ENCODE results near the gene TNRC18.
"Not testable (repeated sequence)": the region's sequence is repeated elsewhere in the genome, so short reads cannot be mapped to it uniquely, and the experiment has no call there.

The TNRC18 gene

DNA sequence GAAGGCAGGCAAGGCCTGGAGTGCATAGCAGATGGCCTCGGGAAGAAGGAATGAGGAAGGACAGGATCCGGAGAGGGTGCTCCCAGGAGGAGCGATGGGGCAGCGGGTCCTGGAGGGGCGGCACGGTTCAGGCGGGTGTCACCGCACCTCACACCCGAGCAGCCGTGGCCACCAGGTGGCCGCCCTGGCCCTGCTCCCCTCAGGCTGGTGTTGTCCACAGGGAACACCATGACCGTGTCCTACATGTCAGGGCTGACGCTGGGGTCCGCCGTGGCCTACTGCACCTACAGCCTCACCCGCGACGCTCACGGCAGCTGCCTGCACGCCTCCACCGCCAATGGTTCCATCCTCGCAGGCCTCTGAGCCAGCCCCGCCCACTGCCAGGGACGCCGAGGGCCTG, 121.1 kb downstream of the TNRC18 start:
- no peak overlapping the region for H3K4me3 ChIP-seq (ENCODE audit: low read length in 2 of 2)
- no peaks in the 10 kb centered on the region for H3K4me1 ChIP-seq (ENCODE audit: control insufficient read depth, insufficient read depth, low read length)
- no peak overlapping the region for H3K9ac ChIP-seq (ENCODE audit: low read length in 2 of 2)
- peaks cover 0 to 7% of the 10 kb centered on the region in 2 donors for H3K27me3 ChIP-seq (ENCODE audit: control insufficient read depth in 1 of 2, insufficient read depth in 2 of 2, low read length in 2 of 2)
- H3K27ac ChIP-seq (ENCODE audit: low read length): no peak overlapping the region
- no peaks in the 10 kb centered on the region for H3K9me3 ChIP-seq (ENCODE audit: control insufficient read depth in 2 of 2, low read length in 2 of 2)
- H3K36me3 ChIP-seq (ENCODE audit: control insufficient read depth in 2 of 2, insufficient read depth in 2 of 2, low read length in 2 of 2): peaks cover 2 to 3% of the 10 kb centered on the region in 2 donors

DNA sequence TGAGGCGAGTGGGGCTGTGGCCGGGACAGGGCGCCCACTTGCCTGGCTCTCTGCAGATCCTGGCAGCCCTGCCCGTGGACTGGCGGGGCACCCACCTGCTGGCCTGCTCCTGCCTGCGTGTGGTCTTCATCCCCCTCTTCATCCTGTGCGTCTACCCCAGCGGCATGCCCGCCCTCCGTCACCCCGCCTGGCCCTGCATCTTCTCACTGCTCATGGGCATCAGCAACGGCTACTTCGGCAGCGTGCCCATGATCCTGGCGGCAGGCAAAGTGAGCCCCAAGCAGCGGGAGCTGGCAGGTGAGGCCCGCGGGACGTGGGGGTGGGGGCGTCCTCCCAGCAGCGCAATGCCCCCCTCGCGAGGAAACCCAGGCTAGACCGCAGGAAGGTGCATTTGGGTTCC, 123.3 kb downstream of the TNRC18 start:
- H3K9ac ChIP-seq (ENCODE audit: low read length in 2 of 2): no peak overlapping the region
- peaks cover 0 to 10% of the 10 kb centered on the region in 2 donors for H3K27me3 ChIP-seq (ENCODE audit: control insufficient read depth in 1 of 2, insufficient read depth in 2 of 2, low read length in 2 of 2)
- H3K27ac ChIP-seq (ENCODE audit: low read length): no peak overlapping the region
- H3K4me3 ChIP-seq (ENCODE audit: low read length in 2 of 2): no peak overlapping the region
- no peaks in the 10 kb centered on the region for H3K9me3 ChIP-seq (ENCODE audit: control insufficient read depth in 2 of 2, low read length in 2 of 2)
- no peaks in the 10 kb centered on the region for H3K36me3 ChIP-seq (ENCODE audit: control insufficient read depth in 2 of 2, insufficient read depth in 2 of 2, low read length in 2 of 2)
- H3K4me1 ChIP-seq (ENCODE audit: control insufficient read depth, insufficient read depth, low read length): no peaks in the 10 kb centered on the region

GRCh38 chr7:5296611-5297226, 126.9 kb downstream of the TNRC18 start:
- Histone ChIP-seq H3K27me3 (ENCODE audit: control insufficient read depth in 1 of 2, insufficient read depth in 2 of 2, low read length in 2 of 2) (peaks cover 2 to 10% of the 10 kb centered on the region in 2 donors), H3K4me3 (ENCODE audit: low read length in 2 of 2) (no peak overlapping the region), H3K9me3 (ENCODE audit: control insufficient read depth in 2 of 2, low read length in 2 of 2) (peaks cover 0 to 4% of the 10 kb centered on the region in 2 donors), H3K36me3 (ENCODE audit: control insufficient read depth in 2 of 2, insufficient read depth in 2 of 2, low read length in 2 of 2) (no peaks in the 10 kb centered on the region), H3K27ac (ENCODE audit: low read length) (no peak overlapping the region), H3K9ac (ENCODE audit: low read length in 2 of 2) (no peak overlapping the region), H3K4me1 (ENCODE audit: control insufficient read depth, insufficient read depth, low read length) (no peaks in the 10 kb centered on the region)

DNA sequence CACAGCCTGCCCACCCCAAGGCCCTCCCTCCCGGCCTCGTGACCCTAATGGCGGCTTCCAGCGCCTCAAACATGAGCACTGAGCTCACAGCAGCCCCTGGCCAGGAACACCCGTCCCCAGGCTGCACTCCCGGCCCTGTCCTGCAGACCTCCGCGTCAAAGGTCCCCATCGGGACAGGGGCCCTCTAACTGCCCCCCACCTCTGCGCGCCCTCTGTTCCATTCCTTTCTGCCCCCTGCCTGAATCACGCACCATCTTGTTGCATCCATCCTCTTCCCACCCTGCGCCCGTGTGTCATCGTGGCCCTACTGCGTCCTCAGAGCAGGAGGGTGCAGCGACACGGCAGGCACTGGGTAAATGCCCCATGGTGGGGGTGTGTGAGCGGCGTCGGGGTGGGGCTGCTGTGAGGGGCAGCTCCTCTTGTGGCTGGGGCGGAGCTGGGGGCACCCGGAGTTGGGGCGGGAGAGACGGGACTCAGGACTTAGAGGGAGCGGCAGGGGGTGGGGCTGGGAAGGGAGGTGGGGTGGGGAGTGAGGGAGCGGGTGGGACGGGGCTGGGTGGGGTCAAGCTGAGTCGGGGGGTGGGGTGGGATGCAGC, 127.5 kb downstream of the TNRC18 start:
- peaks cover 0 to 4% of the 10 kb centered on the region in 2 donors for H3K9me3 ChIP-seq (ENCODE audit: control insufficient read depth in 2 of 2, low read length in 2 of 2)
- no peaks in the 10 kb centered on the region for H3K4me1 ChIP-seq (ENCODE audit: control insufficient read depth, insufficient read depth, low read length)
- H3K27me3 ChIP-seq (ENCODE audit: control insufficient read depth in 1 of 2, insufficient read depth in 2 of 2, low read length in 2 of 2): peaks cover 2 to 10% of the 10 kb centered on the region in 2 donors
- H3K36me3 ChIP-seq (ENCODE audit: control insufficient read depth in 2 of 2, insufficient read depth in 2 of 2, low read length in 2 of 2): no peaks in the 10 kb centered on the region
- no peak overlapping the region for H3K4me3 ChIP-seq (ENCODE audit: low read length in 2 of 2)
- H3K9ac ChIP-seq (ENCODE audit: low read length in 2 of 2): no peak overlapping the region
- H3K27ac ChIP-seq (ENCODE audit: low read length): no peak overlapping the region

GRCh38 chr7:5295039-5296014, 128.3 kb downstream of the TNRC18 start:
- Histone ChIP-seq H3K27me3 (ENCODE audit: control insufficient read depth in 1 of 2, insufficient read depth in 2 of 2, low read length in 2 of 2) (peaks cover 2 to 10% of the 10 kb centered on the region in 2 donors), H3K9ac (ENCODE audit: low read length in 2 of 2) (no peak overlapping the region), H3K9me3 (ENCODE audit: control insufficient read depth in 2 of 2, low read length in 2 of 2) (peaks cover 0 to 4% of the 10 kb centered on the region in 2 donors), H3K4me3 (ENCODE audit: low read length in 2 of 2) (no peak overlapping the region), H3K4me1 (ENCODE audit: control insufficient read depth, insufficient read depth, low read length) (no peaks in the 10 kb centered on the region), H3K36me3 (ENCODE audit: control insufficient read depth in 2 of 2, insufficient read depth in 2 of 2, low read length in 2 of 2) (no peaks in the 10 kb centered on the region), H3K27ac (ENCODE audit: low read length) (no peak overlapping the region)

DNA sequence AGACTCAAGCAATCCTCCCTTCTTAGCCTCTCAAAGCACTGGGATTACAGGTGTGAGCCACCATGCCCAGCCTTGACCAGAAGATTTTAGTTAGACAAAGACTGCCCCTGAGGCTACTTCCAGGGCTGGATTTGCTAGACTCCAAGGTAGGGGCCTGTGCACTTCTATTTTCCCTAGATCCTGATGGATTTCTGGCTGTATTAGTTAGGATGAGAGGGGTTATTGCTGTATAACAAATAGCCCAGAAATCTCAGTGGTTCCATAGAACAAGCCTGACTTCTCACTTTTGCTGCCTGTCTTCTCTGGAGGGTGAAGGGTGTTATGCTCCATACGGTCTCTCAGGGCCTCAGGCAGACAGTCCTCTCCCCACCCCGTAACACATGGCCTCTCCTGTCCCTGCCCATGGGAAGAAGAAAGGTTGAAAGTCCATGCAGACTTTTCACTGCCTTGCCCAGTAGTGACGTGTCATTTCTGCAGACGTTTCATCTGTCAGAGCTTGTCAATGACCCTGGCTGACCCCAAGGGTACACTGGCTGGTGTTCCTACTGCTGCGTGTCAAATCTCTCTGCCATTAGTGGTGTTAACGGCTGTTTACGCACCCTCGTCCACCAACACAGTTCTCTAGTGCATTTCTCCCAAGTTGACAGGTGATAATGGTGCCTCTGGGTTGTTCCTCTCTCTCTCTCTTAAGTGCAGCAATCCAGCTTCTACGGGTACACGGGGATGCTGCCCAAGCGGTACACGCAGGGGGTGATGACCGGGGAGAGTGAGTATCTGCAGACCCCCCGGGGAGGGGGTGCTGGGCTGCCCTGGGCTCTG, 129.3 kb downstream of the TNRC18 start:
- H3K9ac ChIP-seq (ENCODE audit: low read length in 2 of 2): no peak overlapping the region
- H3K27me3 ChIP-seq (ENCODE audit: control insufficient read depth in 1 of 2, insufficient read depth in 2 of 2, low read length in 2 of 2): peaks cover 2 to 10% of the 10 kb centered on the region in 2 donors
- H3K9me3 ChIP-seq (ENCODE audit: control insufficient read depth in 2 of 2, low read length in 2 of 2): peaks cover 0 to 4% of the 10 kb centered on the region in 2 donors
- no peak overlapping the region for H3K27ac ChIP-seq (ENCODE audit: low read length)
- H3K4me3 ChIP-seq (ENCODE audit: low read length in 2 of 2): no peak overlapping the region
- H3K36me3 ChIP-seq (ENCODE audit: control insufficient read depth in 2 of 2, insufficient read depth in 2 of 2, low read length in 2 of 2): no peaks in the 10 kb centered on the region
- no peaks in the 10 kb centered on the region for H3K4me1 ChIP-seq (ENCODE audit: control insufficient read depth, insufficient read depth, low read length)

DNA sequence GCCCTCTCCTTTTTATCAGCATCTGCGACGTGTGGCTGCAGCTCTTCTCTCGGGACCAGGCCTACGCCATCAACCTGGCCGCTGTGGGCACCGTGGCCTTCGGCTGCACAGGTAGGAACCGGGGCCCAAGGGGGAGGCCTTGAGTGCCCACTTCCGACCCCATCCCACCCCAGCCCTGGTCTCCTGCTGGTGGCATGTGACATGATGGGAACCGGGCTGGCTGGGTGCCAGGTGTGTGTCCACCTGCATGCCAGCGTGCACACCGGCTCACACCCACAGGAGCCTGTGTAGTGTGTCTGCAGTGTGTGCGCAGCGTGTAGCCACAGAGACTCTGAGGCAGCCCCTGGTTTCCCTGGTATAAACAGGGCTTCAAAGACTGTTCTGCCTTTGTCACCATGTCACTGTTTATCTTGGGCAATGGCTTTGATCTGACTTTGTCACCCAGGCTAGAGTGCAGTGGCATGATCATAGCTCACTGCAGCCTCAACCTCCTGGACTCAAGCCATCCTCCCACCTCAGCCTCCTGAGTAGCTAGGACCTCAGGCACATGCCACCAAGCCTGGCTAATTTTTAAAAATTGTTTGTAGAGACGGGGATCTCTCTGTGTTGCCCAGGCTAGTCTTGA, 131.8 kb downstream of the TNRC18 start:
- not testable (repeated sequence) for H3K9ac ChIP-seq (ENCODE audit: low read length in 2 of 2)

GRCh38 chr7:5291301-5291700, 132.3 kb downstream of the TNRC18 start:
- peaks cover 0 to 2% of the 10 kb centered on the region in 2 donors for H3K27me3 ChIP-seq (ENCODE audit: control insufficient read depth in 1 of 2, insufficient read depth in 2 of 2, low read length in 2 of 2)
- no peaks in the 10 kb centered on the region for H3K4me1 ChIP-seq (ENCODE audit: control insufficient read depth, insufficient read depth, low read length)
- H3K9me3 ChIP-seq (ENCODE audit: control insufficient read depth in 2 of 2, low read length in 2 of 2): peaks cover 0 to 4% of the 10 kb centered on the region in 2 donors
- H3K36me3 ChIP-seq (ENCODE audit: control insufficient read depth in 2 of 2, insufficient read depth in 2 of 2, low read length in 2 of 2): no peaks in the 10 kb centered on the region
- H3K9ac ChIP-seq (ENCODE audit: low read length in 2 of 2): no peak overlapping the region
- no peak overlapping the region for H3K4me3 ChIP-seq (ENCODE audit: low read length in 2 of 2)
- H3K27ac ChIP-seq (ENCODE audit: low read length): no peak overlapping the region

More for the DNA sequence above, 131.8 kb downstream of the TNRC18 start:
- H3K36me3 ChIP-seq (ENCODE audit: control insufficient read depth in 2 of 2, insufficient read depth in 2 of 2, low read length in 2 of 2); H3K4me1 ChIP-seq (ENCODE audit: control insufficient read depth, insufficient read depth, low read length); H3K27me3 ChIP-seq (ENCODE audit: control insufficient read depth in 1 of 2, insufficient read depth in 2 of 2, low read length in 2 of 2); H3K27ac ChIP-seq (ENCODE audit: low read length); H3K9me3 ChIP-seq (ENCODE audit: control insufficient read depth in 2 of 2, low read length in 2 of 2); H3K4me3 ChIP-seq (ENCODE audit: low read length in 2 of 2): not testable (repeated sequence)

DNA sequence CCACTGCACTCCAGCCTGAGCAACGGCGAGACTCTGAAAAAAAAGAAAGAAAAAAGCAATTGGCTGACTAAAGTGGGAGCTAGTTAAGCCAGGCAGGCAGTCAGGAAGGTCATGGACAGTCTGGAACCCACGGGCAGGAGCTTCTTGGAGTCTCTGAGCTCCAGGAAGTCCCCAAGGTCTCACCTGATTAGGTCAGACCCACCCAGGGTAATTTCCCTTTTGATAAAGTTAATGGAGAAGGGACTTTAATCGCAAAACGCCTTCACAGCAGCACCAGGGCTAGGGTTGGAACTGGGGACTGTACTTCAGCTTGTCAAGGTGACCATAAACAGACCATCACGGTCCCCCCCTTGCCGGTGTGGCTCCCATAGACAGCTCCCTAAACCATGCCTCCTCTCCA, 134.3 kb downstream of the TNRC18 start:
- H3K9ac ChIP-seq (ENCODE audit: low read length in 2 of 2): no peak overlapping the region
- H3K4me1 ChIP-seq (ENCODE audit: control insufficient read depth, insufficient read depth, low read length): no peaks in the 10 kb centered on the region
- H3K9me3 ChIP-seq (ENCODE audit: control insufficient read depth in 2 of 2, low read length in 2 of 2): peaks cover 0 to under 1% of the 10 kb centered on the region in 2 donors
- H3K4me3 ChIP-seq (ENCODE audit: low read length in 2 of 2): no peak overlapping the region
- H3K36me3 ChIP-seq (ENCODE audit: control insufficient read depth in 2 of 2, insufficient read depth in 2 of 2, low read length in 2 of 2): no peaks in the 10 kb centered on the region
- H3K27ac ChIP-seq (ENCODE audit: low read length): no peak overlapping the region
- H3K27me3 ChIP-seq (ENCODE audit: control insufficient read depth in 1 of 2, insufficient read depth in 2 of 2, low read length in 2 of 2): no peaks in the 10 kb centered on the region

DNA sequence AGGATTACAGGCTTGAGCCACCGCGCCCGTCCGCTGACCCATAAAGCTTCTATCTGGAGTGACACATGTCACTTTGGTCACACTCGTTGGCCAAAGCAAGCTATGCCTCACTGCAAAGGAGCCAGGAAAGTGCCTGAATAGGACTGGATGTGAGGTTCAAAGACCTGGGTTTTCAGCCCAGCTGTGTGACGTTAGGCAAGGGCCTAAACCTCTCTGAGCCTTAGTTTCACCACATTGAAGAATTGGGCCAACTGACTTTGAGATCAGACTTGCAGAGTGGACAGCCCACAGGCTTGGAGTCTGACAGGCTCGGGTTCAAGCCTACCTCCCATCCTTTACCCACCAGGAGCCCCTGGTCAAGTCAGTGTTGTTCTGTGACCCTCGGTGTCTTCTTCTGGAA, 135.1 kb downstream of the TNRC18 start:
- not testable (repeated sequence) for H3K36me3 ChIP-seq (ENCODE audit: control insufficient read depth in 2 of 2, insufficient read depth in 2 of 2, low read length in 2 of 2); H3K4me3 ChIP-seq (ENCODE audit: low read length in 2 of 2); H3K4me1 ChIP-seq (ENCODE audit: control insufficient read depth, insufficient read depth, low read length); H3K9me3 ChIP-seq (ENCODE audit: control insufficient read depth in 2 of 2, low read length in 2 of 2); H3K9ac ChIP-seq (ENCODE audit: low read length in 2 of 2); H3K27me3 ChIP-seq (ENCODE audit: control insufficient read depth in 1 of 2, insufficient read depth in 2 of 2, low read length in 2 of 2); H3K27ac ChIP-seq (ENCODE audit: low read length)
